Stimulated activated CD4-positive, alpha-beta T cell treated with anti-CD3 and anti-CD28 coated beads, Interleukin-4, amount 100 ng/mL, for 4 hours (primary cell): ENCODE data around the gene MIGA1.
"Not testable (repeated sequence)": the region's sequence is repeated elsewhere in the genome, so short reads cannot be mapped to it uniquely, and the experiment has no call there.

Experiments used
- DNase-seq, 2 experiments: peaks; one replicate each; pipeline ENCODE4 v3.0.0-alpha.2; 2020

The MIGA1 gene

GRCh38 chr1:77803371-77803770, 23.9 kb downstream of the MIGA1 start:
- DNase-seq: no peak

GRCh38 chr1:77809787-77810462, 30.5 kb downstream of the MIGA1 start:
- DNase-seq: not testable (repeated sequence)

GRCh38 chr1:77811589-77811988, 32.1 kb downstream of the MIGA1 start:
- not testable (repeated sequence) for DNase-seq

GRCh38 chr1:77817368-77818209, 38.1 kb downstream of the MIGA1 start:
- no peak for DNase-seq

GRCh38 chr1:77820121-77820520, 40.7 kb downstream of the MIGA1 start:
- DNase-seq: no peak

GRCh38 chr1:77824079-77824478, 44.6 kb downstream of the MIGA1 start:
- DNase-seq: no peak

GRCh38 chr1:77824694-77825093, 45.2 kb downstream of the MIGA1 start:
- no peak for DNase-seq

GRCh38 chr1:77825131-77825709, 45.8 kb downstream of the MIGA1 start:
- no peak for DNase-seq

GRCh38 chr1:77826851-77827250, 47.4 kb downstream of the MIGA1 start:
- DNase-seq: not testable (repeated sequence)

- no peak for DNase-seq
Observed at GRCh38 chr1:77828098-77828497, 48.6 kb downstream of the MIGA1 start.

- no peak for DNase-seq
Observed at GRCh38 chr1:77829851-77830250, 50.4 kb downstream of the MIGA1 start.

- DNase-seq: no peak
Observed at GRCh38 chr1:77830946-77831345, 51.5 kb downstream of the MIGA1 start.

GRCh38 chr1:77831566-77831965, 52.1 kb downstream of the MIGA1 start:
- DNase-seq: no peak

- no peak for DNase-seq
Observed at GRCh38 chr1:77831976-77832711, 52.7 kb downstream of the MIGA1 start.

- DNase-seq: no peak
Observed at GRCh38 chr1:77832901-77833300, 53.5 kb downstream of the MIGA1 start.

GRCh38 chr1:77833521-77834100, 54.2 kb downstream of the MIGA1 start:
- DNase-seq: no peak

- no peak for DNase-seq
Observed at GRCh38 chr1:77834771-77835334, 55.4 kb downstream of the MIGA1 start.

- no peak for DNase-seq
Observed at GRCh38 chr1:77841574-77841973, 62.1 kb downstream of the MIGA1 start.

GRCh38 chr1:77845951-77846350, 66.5 kb downstream of the MIGA1 start:
- no peak for DNase-seq

GRCh38 chr1:77846966-77847365, 67.5 kb downstream of the MIGA1 start:
- DNase-seq: no peak

- DNase-seq: no peak
Observed at GRCh38 chr1:77847621-77848080, 68.2 kb downstream of the MIGA1 start.

GRCh38 chr1:77850082-77850481, 70.6 kb downstream of the MIGA1 start:
- DNase-seq: no peak
